IPS-15b (cell line): ENCODE measurements around the gene YPEL5.

ENCODE experiments used
- H3K27me3 ChIP-seq: one replicate; pipeline ENCODE4 v1.6.1; 2013; ENCODE audit warnings: low read length; ENCODE audit not compliant: control insufficient read depth, insufficient read depth
- H3K36me3 ChIP-seq: one replicate; pipeline ENCODE4 v1.6.1; 2013; ENCODE audit warnings: low read length; ENCODE audit not compliant: control insufficient read depth, insufficient read depth
- H3K4me1 ChIP-seq: one replicate; pipeline ENCODE4 v1.6.1; 2013; ENCODE audit warnings: mild to moderate bottlenecking, low read length; ENCODE audit not compliant: control insufficient read depth, insufficient read depth
- H3K4me3 ChIP-seq: one replicate; pipeline ENCODE4 v1.5.1; 2013; ENCODE audit warnings: low read depth, low read length
- H3K9ac ChIP-seq: one replicate; pipeline ENCODE4 v1.6.1; 2013; ENCODE audit warnings: low read depth, mild to moderate bottlenecking, low read length
- H3K9me3 ChIP-seq: one replicate; pipeline ENCODE4 v1.6.1; 2013; ENCODE audit warnings: mild to moderate bottlenecking, low read length; ENCODE audit not compliant: control insufficient read depth, insufficient read depth

YPEL5 gene

GRCh38 chr2:30178618-30179434 is 32.0 kb downstream of the YPEL5 start:
- Histone ChIP-seq H3K9ac (no peak overlapping the region), H3K9me3 (no peaks in the 10 kb centered on the region), H3K27me3 (no peaks in the 10 kb centered on the region), H3K36me3 (no peaks in the 10 kb centered on the region), H3K4me3 (no peak overlapping the region), H3K4me1 (no peaks in the 10 kb centered on the region)

- H3K4me3 ChIP-seq = no peak overlapping the region
- H3K9ac ChIP-seq = no peak overlapping the region
- H3K4me1 ChIP-seq = no peaks in the 10 kb centered on the region
- no peaks in the 10 kb centered on the region for H3K9me3 ChIP-seq
- H3K36me3 ChIP-seq = no peaks in the 10 kb centered on the region
- H3K27me3 ChIP-seq = no peaks in the 10 kb centered on the region
Measured at GRCh38 chr2:30179536-30179935, 32.7 kb downstream of the YPEL5 start.

GRCh38 chr2:30180226-30180625 is 33.4 kb downstream of the YPEL5 start:
- Histone ChIP-seq H3K4me3 (no peak overlapping the region), H3K36me3 (no peaks in the 10 kb centered on the region), H3K4me1 (no peaks in the 10 kb centered on the region), H3K9ac (no peak overlapping the region), H3K27me3 (no peaks in the 10 kb centered on the region), H3K9me3 (no peaks in the 10 kb centered on the region)

- no peaks in the 10 kb centered on the region for H3K36me3 ChIP-seq
- H3K9me3 ChIP-seq = no peaks in the 10 kb centered on the region
- no peak overlapping the region for H3K4me3 ChIP-seq
- H3K27me3 ChIP-seq = no peaks in the 10 kb centered on the region
- no peaks in the 10 kb centered on the region for H3K4me1 ChIP-seq
- H3K9ac ChIP-seq = no peak overlapping the region
Measured at GRCh38 chr2:30181176-30181575, 34.4 kb downstream of the YPEL5 start.

- no peak overlapping the region for H3K9ac ChIP-seq
- H3K4me3 ChIP-seq = no peak overlapping the region
- H3K27me3 ChIP-seq = no peaks in the 10 kb centered on the region
- H3K9me3 ChIP-seq = no peaks in the 10 kb centered on the region
- H3K4me1 ChIP-seq = no peaks in the 10 kb centered on the region
- no peaks in the 10 kb centered on the region for H3K36me3 ChIP-seq
Measured at GRCh38 chr2:30184035-30184434, 37.2 kb downstream of the YPEL5 start.

GRCh38 chr2:30185178-30185577 is 38.4 kb downstream of the YPEL5 start:
- Histone ChIP-seq H3K4me1 (no peaks in the 10 kb centered on the region), H3K9me3 (no peaks in the 10 kb centered on the region), H3K4me3 (no peak overlapping the region), H3K27me3 (no peaks in the 10 kb centered on the region), H3K36me3 (no peaks in the 10 kb centered on the region), H3K9ac (no peak overlapping the region)

GRCh38 chr2:30188292-30188691 is 41.5 kb downstream of the YPEL5 start:
- Histone ChIP-seq H3K4me1 (no peaks in the 10 kb centered on the region), H3K4me3 (no peak overlapping the region), H3K36me3 (no peaks in the 10 kb centered on the region), H3K9ac (no peak overlapping the region), H3K9me3 (no peaks in the 10 kb centered on the region), H3K27me3 (no peaks in the 10 kb centered on the region)

- Histone ChIP-seq H3K36me3 (no peaks in the 10 kb centered on the region), H3K9me3 (no peaks in the 10 kb centered on the region), H3K4me1 (no peaks in the 10 kb centered on the region), H3K4me3 (no peak overlapping the region), H3K27me3 (no peaks in the 10 kb centered on the region), H3K9ac (no peak overlapping the region)
Measured at GRCh38 chr2:30190637-30191036, 43.8 kb downstream of the YPEL5 start.

GRCh38 chr2:30191107-30191506 is 44.3 kb downstream of the YPEL5 start:
- Histone ChIP-seq H3K27me3 (no peaks in the 10 kb centered on the region), H3K4me1 (no peaks in the 10 kb centered on the region), H3K36me3 (no peaks in the 10 kb centered on the region), H3K9me3 (no peaks in the 10 kb centered on the region), H3K9ac (no peak overlapping the region), H3K4me3 (no peak overlapping the region)

GRCh38 chr2:30191819-30192271 is 45.0 kb downstream of the YPEL5 start:
- Histone ChIP-seq H3K4me1 (no peaks in the 10 kb centered on the region), H3K36me3 (no peaks in the 10 kb centered on the region), H3K9me3 (no peaks in the 10 kb centered on the region), H3K9ac (no peak overlapping the region), H3K4me3 (no peak overlapping the region), H3K27me3 (no peaks in the 10 kb centered on the region)

- H3K4me3 ChIP-seq = no peak overlapping the region
- no peaks in the 10 kb centered on the region for H3K9me3 ChIP-seq
- no peak overlapping the region for H3K9ac ChIP-seq
- no peaks in the 10 kb centered on the region for H3K4me1 ChIP-seq
- H3K36me3 ChIP-seq = no peaks in the 10 kb centered on the region
- no peaks in the 10 kb centered on the region for H3K27me3 ChIP-seq
Measured at GRCh38 chr2:30192314-30192713, 45.5 kb downstream of the YPEL5 start.

GRCh38 chr2:30193104-30193681 is 46.4 kb downstream of the YPEL5 start:
- Histone ChIP-seq H3K4me1 (no peaks in the 10 kb centered on the region), H3K4me3 (no peak overlapping the region), H3K9me3 (no peaks in the 10 kb centered on the region), H3K27me3 (no peaks in the 10 kb centered on the region), H3K9ac (no peak overlapping the region), H3K36me3 (no peaks in the 10 kb centered on the region)
